HL-60/S4 treated with phorbol 12-myristate 13-acetate at 8.2 ng/mL for 4 days and 3 days (cell line): ENCODE measurements around the gene NME3.
"Not testable (repeated sequence)": the region's sequence is repeated elsewhere in the genome, so short reads cannot be mapped to it uniquely, and the experiment has no call there.

Experiments
- in situ Hi-C: fragments of 300-500 bp; cut with MboI; formaldehyde crosslinking; loops from 2 replicates; pipeline ENCODE4 v1.15.0; 2022; ENCODE audit warnings: low sequenced_read_pairs

NME3 gene

GRCh38 chr16:1771188-1771863 lies at the start of gene NME3:
NME3 (minus strand) TSS chr16:1771543; CDS start chr16:1771534, 9 bp downstream.
- in situ Hi-C loops: no loop called here

GRCh38 chr16:1820946-1821290 lies 49.6 kb upstream of the NME3 start:
- in situ Hi-C loops: no loop called here

GRCh38 chr16:1820096-1820945 lies 49.0 kb upstream of the NME3 start:
- in situ Hi-C loops: no loop called here

GRCh38 chr16:1819611-1820010 lies 48.3 kb upstream of the NME3 start:
- in situ Hi-C loops: no loop called here

GRCh38 chr16:1818873-1819525 lies 47.7 kb upstream of the NME3 start:
- in situ Hi-C loops: no loop called here

DNA sequence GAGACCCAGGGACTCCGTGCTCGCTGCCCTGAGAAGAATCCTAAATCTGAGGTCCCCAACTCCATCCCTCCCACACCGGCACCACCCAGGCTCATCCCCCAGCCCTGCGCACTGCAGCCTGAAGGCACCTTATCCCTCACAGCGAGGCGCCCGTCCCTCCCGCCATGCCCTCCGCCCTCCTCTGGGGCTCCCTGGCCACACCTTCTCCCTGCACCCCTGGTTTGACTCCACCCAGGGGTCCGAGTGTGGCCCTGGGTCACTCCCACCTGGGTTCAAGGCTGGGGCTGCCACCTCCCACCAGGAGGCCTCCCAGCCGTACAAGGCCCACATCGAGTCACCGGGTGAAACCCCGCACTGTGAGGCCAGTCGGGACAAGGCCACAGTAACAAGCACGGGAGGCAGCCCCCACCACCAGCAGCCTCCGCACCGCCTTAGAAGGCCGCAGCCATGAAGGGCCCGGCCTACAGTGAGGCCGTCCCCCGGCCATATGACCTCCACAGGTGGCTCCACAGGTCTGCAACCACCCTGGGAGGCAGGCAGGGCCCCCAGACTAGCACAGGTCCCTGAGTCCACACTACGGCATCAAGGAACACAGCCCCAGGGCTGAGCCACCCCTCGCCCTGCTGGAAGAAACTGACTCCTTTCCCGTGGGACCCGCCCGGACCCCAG lies 47.0 kb upstream of the NME3 start:
- in situ Hi-C loops: no loop called here

DNA sequence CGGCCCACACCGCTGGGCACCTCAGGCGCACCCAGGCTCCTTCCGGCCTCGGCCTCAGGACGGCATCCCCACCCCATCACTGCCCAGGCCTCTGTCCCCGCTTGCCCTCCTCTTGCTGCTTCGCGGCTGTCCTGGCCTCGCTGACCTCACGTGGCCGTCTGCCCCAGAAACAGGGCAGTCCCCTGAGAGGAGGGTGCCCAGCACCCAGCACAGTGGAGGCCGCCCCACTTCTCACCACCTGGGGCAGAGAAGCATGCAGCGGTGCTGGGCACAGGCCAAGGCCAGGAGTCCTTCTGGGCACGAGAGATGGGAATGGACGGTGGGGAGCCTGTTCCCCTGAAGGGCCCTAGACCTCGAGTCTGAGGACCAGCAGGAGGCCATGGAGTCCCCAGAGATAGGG lies 46.4 kb upstream of the NME3 start:
- in situ Hi-C loops: no loop called here

GRCh38 chr16:1817276-1817589 lies 45.9 kb upstream of the NME3 start:
- in situ Hi-C loops: no loop called here

DNA sequence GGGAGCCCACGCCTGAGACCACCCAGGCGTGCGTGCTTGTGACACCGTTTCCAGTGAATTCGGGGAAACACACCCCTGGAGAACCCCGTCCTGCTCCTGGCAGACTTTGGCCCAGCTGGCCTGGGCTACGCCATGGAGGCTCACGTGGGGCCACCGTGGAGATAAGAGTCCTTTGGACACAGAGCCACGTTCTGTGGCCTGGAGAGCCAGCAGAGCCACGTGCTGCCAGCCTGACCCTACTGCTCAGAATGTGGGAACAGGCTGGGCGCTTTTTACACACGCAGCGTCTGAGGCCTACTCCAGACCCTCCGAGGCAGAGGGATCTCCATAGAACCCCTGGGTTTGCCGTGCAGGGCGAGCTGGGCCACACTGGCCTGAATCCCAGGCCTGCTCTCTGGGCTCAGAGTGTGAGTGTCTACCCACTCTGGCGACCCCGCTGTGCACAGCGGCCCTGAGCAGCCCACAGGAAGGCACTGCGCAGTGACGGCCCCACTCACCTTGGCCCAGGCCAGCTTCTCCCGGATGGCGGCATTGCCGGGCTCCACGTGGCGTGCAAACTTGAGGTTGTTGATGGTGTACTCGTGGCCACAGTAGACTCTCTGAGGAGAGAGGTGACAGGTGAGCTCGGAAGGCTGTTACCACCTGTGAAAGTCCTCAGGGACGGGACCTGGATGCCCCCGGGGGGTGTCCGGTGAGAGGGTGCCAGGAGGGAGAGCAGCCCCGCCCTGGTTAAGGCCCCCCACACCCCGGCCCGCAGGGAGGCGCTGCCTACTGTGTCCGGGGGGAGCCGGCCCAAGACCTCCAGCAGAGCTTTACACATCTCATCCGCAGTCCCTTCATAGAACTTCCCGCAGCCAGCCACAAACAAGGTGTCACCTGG lies 45.3 kb upstream of the NME3 start:
- in situ Hi-C loops: no loop called here

DNA sequence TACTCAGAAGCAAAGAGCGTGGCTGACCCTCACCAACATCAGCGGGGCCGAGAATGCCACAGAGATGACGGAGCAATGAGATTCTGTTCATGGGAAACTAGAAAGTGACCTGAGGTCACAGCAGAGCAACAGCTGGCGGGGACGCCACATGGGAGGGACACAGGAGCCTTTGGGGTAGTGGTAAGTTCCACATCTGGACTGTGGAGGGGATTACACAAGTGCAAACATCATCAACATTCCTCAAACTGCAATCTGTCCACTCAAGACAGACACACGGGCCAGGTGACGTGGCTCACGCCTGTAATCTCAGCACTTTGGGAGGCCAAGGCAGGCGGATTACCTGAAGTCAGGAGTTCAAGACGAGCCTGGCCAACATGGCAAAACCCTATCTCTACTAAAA lies 44.1 kb upstream of the NME3 start:
- in situ Hi-C loops: no loop called here

GRCh38 chr16:1812732-1813163 lies 41.4 kb upstream of the NME3 start:
- in situ Hi-C loops: no loop called here

DNA sequence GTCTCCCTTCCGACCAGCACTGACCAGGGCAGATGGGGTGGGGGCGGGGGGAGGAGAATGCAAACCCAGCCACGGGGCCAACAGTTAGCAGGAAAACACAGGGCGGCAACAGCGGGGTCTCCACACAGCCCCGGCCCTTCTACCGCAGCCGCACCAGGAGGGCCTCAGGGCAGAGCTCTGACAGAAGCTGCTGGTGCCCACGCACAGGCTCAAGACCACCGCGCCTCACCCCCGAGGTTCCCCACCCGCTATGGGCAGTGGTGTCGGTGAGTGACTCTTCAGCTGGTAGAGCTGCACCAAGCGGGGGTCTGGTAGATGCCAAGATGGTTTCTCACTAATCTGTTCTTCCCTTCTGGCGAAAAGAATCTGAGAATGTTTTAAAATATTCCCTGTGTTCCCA lies 39.2 kb upstream of the NME3 start:
- in situ Hi-C loops: no loop called here

DNA sequence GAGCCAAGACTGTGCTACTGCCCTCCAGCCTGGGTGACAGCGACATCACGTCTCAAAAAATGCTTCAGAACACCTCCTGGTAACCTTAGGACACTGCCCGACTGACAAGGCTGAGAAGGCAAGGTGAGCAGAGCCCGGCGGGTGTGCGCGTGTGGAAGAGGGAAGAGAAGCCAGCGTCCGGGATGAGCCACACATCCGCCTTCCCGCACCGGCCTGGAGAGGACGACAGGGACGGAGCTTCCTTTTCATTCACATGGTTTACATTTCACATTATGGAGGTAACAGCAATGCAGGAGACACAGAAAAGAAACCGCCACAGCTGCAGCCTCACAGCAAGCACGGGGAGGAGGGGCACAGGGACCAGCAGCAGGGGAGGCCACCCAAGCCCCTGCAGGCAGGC lies 38.8 kb upstream of the NME3 start:
- in situ Hi-C loops: no loop called here

DNA sequence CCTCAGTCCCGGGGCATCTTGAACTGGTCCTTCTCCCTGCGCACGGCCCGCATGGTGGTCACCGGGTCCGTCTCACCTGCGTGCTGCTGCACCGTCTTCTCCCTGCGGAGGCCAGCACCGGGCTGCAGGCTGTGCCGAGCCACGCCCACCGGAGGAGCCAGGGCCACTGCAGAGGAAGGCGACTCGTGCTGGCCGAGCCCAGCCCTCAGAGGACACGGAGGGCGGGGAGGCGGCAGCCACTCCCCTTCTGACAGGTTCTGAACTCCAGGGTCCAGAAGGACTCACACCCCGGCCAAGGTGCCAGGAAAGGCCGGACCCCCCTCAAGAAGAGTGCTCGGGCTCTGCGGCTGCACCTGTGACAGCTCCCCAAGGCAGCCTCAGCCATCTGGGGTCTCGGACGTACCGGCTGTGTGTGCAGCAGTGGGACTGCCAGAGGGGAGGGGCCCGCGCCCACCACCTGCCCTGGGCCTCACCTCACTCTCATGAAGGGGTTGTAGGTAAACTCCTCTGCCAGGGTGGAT lies 38.0 kb upstream of the NME3 start:
- in situ Hi-C loops: no loop called here

DNA sequence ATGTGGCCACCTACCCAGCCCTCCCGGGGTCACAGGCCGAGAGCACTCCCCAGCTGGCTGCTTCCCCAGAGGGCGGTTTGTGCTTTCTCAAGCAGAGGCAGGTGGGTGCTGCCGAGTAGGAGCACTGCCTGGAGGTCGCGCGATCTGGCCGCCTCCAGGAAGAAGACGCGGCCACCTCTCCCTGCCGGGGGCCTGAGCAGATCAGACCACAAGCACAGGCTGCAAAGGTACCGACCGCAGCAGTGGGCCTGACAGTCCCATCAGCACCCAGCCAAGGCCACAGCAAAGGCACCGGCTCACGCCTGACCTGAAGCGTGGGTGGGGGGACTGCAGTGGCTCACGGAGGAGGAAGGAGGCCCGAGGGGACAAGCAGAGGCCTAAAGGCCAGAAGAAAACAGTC lies 37.3 kb upstream of the NME3 start:
- in situ Hi-C loops: no loop called here

DNA sequence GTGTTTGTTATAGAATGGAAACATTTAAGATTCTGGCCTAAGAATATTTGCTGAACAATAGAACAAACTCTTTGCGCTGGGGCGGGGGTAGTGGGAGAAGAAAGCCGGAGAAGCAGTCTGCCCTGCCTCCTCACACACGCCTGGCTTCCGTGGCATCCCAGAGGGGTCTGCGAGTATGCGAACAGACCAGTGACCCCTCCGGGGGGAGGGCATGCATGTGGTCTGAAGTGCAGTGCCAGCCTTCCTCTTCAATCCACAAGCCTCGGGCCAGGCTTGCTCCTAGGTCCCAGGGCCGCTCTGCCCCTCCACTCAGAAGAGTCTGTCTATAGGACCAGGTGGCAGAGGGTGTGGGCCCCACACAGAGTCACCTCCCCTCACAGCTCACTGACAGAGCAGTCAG lies 36.3 kb upstream of the NME3 start:
- in situ Hi-C loops: no loop called here

DNA sequence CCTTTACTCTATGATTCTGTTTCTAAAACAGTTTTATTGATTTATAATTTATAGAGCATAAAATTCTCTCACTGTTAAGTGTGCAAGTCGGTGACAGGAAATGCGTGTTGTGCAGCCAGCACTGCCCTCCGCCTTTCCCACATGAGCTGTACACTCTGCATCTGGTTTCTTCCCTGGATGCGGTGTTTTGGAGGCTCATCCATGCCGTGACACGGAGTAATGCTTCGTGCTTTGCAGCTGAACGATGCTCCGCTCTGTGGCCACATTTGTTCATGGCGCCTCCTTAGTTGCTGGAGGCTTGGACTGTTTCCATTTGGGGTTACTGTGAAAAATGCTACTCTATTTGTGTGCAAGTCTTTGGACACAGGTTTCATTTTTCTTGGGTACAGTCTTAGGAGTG lies 29.4 kb upstream of the NME3 start:
- in situ Hi-C loops: no loop called here

GRCh38 chr16:1799263-1799662 lies 27.9 kb upstream of the NME3 start:
- in situ Hi-C loops: not testable (repeated sequence)

DNA sequence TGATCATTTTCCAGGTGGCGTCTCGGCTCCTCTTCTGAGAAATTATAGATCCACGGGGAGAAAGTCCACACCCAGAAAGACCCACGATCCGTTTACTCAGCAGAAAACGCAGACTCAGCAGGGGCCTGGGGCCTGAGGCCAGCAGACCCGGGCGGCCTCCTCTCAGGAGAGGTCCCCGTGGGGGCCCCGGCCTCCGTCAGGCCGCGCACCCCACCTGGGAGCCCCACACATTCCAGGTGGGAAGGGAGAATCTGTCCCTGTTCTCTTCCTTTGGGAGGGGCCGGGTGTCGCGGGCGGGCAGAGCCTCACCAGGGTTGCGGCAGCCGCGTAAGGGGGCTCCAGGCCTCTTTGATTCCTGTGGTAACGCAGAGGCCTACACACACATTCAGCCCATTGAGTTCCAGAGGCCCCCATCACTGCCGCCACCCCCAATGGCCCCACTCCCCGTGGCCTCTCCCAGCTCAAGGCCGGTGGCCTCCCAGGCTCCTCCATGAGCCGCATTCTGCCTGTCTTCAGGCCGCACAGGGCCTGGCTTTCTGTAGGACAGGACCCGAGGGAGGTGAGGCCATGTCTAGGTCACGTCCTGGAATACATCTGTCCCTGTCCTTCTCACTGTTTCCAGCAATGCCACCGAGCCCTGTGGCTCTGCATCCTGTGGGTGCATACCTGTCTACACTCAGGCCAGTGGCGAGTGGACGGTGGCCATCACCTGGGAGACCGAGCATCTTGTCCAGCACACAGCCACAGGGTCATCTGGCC lies 23.7 kb upstream of the NME3 start:
- in situ Hi-C loops: no loop called here
